GM18508 (cell line): Measurements from ENCODE around the gene NAB2.
"Not testable (repeated sequence)": the region's sequence is repeated elsewhere in the genome, so short reads cannot be mapped to it uniquely, and the experiment has no call there.

Source experiments
- ATAC-seq: cut with Tn5 transposase; IDR thresholded peaks from one replicate; pipeline ENCODE4 v1.9.1; 2021; ENCODE audit warnings: moderate number of reproducible peaks; ENCODE audit not compliant: insufficient read depth, unreplicated experiment

The NAB2 gene

GRCh38 chr12:57066245-57066644 is 22.7 kb upstream of the NAB2 start:
- no peak for ATAC-seq

DNA sequence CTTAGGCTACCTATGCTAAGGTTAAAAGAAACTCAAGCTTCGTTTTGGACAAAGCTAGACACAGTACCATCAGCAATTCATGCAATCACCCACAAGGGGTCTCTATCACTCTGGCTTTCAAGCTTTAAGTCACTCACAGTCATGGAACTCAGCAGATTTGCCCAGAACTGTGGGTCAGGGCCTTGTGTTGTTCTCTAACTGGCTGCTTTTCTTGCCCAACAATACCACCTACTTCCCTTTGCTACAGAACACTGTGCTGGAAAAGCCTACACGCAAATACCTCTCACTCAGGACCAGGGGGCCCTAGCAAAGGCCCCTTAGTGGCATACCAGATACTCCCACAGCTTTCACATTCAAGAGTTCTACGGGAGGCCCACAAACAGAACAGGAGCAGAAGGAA is 19.4 kb upstream of the NAB2 start:
- peak; percentile 77 for ATAC-seq

DNA sequence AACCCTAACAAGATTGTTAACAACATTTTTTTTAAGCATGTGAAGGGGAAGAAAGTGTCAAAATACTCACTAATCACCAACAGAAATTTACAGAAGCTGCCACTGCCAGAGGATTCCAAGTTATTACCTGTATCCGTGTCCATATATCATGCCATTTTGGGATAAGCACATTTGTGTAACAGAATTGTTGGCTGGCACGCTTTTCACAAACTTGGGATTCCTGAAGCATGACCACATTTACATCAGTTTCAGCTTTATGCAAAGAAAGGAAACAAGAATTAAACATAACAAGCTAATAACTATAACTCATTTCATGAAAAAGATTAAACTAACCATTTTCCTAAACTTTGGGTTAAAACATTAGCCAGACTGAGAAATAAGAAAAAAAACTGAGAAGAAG is 16.3 kb upstream of the NAB2 start:
- ATAC-seq = no peak

DNA sequence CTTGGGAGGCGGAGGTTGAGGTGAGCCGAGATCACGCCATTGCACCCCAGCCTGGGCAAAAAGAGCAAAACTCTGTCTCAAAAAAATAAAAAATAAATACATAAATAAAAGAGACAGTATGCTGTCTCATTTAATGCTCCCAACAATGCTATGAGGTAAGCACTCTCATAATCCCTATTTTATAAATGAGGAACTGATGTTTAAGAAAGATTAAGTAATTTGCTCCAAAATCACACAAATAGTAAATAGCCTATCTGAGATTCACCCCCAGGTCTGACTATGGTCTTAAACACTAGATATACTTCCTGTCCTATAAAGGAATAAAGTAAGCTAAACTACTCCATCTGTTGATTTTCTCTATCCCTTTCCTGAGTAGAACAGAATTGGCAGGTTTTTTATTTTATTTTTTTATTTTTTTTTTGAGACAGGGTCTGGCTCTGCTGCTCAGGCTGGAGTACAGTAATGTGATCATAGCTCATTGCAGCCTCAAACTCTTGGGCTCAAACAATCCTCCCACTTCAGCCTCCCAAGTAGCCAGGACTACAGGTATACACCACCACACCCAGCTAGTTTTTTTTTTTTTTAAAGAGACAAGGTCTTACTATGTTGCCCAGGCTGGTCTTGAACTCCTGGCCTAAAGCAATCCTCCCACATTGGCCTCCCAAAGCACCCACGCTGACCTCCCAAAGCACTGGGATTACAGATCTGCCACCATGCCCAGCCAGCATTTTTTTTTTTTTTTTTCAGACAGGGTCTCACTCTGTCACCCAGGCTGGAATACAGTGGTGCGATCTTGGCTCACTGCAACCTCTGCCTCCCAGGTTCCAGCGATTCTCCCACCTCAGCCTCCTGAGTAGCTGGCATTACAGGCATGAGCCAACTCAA is 15.1 kb upstream of the NAB2 start:
- ATAC-seq = not testable (repeated sequence)

- ATAC-seq = peak; percentile 92
Observed at GRCh38 chr12:57078519-57079404, 10.2 kb upstream of the NAB2 start, which contains the start of gene NEMP1. TSS of gene NEMP1 (minus strand) at chr12:57078791. CDS start at chr12:57078745, 46 bp downstream.

DNA sequence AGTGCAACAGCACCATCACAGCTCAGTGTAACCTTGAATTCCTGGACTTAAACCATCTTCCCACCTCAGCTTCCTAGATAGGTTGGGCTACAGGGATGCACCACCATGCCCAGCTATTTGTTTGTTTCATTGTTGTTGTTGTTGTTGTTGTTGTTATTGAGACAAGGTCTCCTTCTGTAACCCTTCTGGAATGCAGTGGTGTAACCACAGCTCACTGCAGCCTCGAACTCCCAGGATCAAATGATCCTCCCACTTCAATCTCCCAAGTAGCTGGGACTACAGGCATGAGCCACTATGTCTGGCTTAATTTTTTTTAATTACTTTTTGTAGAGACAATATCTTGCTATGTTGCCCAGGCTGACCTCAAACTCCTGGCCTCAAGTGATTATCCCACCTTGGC is 9.1 kb upstream of the NAB2 start:
- no peak for ATAC-seq

GRCh38 chr12:57080855-57081254 is 8.1 kb upstream of the NAB2 start:
- no peak for ATAC-seq

DNA sequence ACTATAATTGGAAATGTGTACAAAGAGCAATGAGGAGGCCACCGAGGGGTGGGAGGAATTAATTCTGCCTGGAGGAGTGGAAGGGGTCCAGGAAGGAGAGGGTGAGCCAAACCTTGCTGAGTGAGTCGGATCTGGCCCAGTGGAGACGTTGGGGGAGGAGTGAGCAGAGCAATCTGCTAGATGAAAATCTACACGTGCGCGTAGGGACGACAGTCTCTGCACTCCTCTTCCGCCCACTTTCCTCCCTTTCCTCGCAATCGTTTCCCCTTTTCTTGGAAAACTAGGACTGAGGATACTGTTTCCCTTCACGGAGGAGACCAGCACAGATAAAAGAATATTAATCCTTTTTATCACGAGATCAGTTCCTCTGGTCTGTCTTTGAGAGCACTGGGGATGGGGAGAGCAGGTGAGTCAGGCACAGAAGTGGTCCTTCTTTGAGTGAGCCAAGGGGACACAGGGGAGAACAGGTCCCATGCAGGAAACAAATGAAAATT is 2.9 kb upstream of the NAB2 start:
- ATAC-seq = no peak

GRCh38 chr12:57086493-57087009 is 2.4 kb upstream of the NAB2 start:
- ATAC-seq = no peak

- no peak for ATAC-seq
Observed at GRCh38 chr12:57087010-57087690, 1.8 kb upstream of the NAB2 start.

GRCh38 chr12:57087691-57088353 is 1.1 kb upstream of the NAB2 start:
- no peak for ATAC-seq

- ATAC-seq = no peak
Observed at GRCh38 chr12:57089271-57090245, 644 bp downstream of the NAB2 start.

- ATAC-seq = no peak
Observed at GRCh38 chr12:57090490-57090889, 1.6 kb downstream of the NAB2 start.

DNA sequence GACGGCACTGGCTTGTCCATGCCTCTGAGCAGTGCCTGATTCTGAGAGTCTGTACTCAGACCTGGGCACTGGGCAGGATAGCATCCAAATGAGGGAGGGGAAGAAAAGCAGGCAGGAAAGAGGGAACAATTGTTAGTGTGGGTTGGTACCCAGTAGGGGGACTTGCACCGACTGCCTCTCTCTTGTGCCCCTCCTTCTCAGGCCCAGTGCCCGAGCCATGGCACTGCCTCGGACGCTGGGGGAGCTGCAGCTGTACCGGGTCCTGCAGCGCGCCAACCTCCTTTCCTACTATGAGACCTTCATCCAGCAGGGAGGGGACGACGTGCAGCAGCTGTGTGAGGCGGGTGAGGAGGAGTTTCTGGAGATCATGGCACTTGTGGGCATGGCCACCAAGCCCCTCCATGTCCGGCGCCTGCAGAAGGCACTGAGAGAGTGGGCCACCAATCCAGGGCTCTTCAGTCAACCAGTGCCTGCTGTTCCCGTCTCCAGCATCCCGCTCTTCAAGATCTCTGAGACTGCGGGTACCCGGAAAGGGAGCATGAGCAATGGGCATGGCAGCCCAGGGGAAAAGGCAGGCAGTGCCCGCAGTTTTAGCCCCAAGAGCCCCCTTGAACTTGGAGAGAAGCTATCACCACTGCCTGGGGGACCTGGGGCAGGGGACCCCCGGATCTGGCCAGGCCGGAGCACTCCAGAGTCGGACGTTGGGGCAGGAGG is 2.2 kb downstream of the NAB2 start:
- ATAC-seq = no peak

DNA sequence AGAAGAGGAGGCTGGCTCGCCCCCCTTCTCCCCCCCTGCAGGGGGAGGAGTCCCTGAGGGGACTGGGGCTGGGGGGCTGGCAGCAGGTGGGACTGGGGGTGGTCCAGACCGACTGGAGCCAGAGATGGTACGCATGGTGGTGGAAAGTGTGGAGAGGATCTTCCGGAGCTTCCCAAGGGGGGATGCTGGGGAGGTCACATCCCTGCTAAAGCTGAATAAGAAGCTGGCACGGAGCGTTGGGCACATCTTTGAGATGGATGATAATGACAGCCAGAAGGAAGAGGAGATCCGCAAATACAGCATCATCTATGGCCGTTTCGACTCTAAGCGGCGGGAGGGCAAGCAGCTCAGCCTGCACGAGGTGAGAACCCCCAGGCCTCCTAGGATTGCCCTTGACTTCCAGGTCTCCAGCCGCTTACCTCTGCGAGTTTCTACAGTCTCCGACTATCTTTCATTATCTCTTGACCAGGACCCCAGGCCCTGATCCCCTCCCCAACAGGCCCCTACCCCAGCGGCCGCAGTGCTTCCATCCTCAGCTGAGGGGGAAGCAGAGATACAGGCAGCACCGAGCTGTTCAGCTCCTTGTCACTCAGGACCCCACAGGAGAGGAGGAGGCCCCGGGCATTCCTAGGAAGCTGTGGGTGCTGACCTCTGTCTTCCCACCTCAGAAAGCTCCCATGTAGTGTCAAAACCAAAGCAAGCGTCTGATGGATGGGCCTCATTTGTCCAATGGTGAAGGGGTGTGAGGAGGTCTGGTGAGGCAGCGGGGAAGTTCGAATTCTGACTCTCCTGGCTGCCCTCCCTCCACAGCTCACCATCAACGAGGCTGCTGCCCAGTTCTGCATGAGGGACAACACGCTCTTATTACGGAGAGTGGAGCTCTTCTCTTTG is 3.0 kb downstream of the NAB2 start:
- no peak for ATAC-seq

DNA sequence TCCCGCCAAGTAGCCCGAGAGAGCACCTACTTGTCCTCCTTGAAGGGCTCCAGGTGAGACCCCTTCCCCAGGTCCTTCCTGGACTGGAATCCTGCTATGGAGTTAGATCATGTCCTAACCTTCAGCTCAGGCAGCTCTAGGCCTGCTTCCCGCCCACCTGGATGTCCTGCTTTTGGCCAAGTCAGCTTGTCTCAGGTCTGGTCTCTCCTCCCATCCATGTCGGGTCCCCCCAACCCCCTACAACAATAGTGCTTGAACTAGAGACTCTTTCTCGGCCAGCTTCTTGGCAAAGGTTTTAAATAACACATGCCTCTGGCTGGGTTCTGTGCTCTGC is 3.6 kb downstream of the NAB2 start:
- no peak for ATAC-seq

DNA sequence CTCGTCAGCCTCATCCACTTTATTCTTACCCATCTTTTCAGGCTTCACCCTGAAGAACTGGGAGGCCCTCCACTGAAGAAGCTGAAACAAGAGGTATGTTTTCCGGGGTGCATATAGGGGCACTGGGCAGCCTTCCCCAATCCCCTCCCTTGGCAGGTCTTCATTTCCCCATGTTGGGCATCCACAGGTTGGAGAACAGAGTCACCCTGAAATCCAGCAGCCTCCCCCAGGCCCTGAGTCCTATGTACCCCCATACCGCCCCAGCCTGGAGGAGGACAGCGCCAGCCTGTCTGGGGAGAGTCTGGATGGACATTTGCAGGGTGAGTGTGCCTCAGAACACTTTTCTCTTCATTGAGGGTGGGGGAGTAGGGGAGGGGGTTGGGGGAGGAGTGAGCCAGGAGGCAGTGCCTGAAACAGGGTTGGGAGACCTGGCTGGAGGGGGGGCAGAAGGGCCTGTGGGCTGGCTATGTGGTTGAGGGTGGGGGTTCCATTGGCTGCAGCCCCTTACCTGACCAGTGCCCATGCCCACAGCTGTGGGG is 4.0 kb downstream of the NAB2 start:
- no peak for ATAC-seq
